GM11168 (cell line): ENCODE results near the gene CARS1.

Source experiments
- in situ Hi-C: fragments of 300-500 bp; cut with MboI; formaldehyde crosslinking; loops from one replicate; pipeline ENCODE4 v1.12.0; 2022; ENCODE audit warnings: low sequenced_read_pairs; ENCODE audit not compliant: unreplicated experiment

CARS1 gene

DNA sequence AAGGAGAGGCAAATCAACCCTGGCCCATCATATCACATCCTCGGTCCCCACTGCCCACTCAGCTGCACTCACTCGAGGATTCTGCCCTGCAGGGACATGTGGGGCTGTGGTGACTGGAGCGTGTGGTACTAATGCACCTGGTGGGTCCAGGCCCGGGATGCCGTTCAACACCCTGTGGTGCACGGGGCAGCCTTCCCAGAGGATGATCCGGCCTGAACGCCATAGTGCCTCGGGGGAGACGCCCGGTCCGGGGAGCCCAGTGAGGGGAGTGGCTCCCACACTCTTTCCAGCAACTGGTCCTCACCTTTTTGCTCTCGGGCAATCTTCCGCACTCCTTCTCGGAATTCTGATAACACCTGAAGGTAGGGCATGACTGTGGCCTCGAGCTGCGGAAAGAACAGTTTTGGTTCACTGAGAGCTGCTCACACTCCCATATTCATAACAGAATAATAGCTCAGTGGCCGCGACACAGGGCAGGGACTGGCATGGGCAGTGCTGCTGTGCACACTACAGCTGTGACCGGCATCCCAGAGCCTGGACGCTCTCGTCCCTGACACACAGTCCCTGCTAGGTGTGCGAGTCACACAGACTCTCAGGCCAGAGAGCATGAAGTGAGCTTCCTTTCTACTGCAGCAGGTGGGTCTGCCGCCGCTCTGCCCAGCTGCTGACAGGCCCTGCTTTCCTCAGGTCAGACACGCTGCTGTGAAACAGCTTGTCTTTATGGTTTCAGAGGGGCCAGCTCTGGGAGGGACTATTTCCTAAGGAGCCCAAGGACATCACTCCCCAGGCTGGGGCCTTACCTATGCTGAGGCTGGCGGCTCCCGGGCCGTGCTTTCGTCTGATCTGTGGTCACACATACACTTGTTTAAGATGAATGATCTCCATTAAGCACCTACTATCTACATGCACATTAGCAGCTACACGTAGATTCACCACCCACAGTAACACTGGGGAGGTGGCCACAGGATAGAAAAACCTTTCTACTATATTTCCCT lies 45.0 kb downstream of the CARS1 start:
- in situ Hi-C loops = no loop called here

DNA sequence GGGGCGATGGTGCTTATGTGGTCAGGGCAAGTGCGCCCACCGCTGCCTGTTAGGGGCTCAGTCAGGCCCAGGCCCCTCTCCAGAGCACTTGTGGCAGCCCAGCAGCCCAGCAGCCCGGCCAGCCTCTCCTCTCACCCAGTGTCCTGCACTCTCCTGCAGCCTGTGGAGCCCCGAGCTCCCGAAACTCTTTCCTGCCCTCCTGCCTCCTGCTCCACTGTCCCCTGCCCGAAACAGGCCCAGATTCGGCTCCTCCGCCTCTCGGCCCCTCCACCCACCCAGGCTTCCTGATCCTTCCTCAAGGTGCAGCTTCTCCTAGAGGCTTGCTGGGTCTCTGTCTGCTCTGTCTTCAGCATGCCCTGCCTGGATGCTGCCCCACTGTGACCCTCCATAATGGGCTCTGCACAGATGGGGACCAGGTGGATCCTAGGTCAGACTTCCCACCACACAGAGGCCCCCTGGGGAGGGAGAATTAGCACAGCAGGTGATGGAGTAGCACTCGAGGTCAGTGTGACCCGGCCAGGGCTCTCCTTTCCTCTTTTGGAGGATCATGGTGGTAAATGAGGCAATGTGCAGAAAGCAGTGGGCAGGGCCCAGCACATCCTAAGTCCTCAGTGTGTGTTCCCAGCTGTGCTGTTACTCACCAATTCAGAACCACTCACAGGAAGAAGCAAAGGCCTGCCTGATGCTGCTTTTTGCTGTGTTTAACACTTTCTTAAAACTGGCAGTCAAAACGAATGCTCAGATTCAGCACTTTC lies 46.5 kb downstream of the CARS1 start:
- in situ Hi-C loops = no loop called here

DNA sequence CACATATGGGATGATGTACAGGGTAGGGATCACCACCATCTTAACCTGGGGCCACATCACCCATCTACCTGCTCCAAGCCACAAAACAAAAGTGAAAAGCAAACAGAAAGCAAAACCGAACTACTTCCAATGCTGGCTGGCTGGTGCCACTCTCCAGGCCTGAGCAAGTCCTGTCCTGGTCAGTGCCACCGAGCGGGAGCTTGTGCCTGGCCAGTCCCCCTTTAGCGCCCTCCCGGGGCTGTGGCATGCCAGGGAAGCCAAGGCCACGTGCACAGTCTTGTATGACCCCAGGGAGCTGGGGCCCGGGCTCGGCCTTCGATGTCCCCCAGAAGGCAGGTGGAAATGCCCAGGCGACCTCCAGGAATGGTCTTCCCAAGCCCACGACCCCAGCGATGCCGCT lies 47.2 kb downstream of the CARS1 start:
- in situ Hi-C loops = no loop called here

DNA sequence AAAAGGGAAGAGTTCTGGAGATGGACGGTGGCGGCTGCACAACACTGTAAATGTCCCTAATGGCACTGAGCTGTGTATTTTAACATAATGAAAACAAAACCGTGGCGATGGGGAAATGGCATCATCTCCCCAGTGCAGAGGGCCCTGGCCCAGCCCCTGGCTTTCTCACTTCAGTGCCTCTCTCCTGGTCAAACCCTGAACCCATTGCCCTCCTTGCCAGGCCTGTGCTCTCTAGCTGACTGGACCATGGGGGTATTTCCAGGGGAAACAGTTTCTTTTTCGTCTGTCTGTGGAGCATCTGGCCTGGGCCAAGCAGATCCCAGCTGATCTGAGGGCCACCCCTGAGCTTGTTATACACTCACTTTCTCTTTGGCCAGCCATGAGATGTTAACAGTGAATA lies 47.7 kb downstream of the CARS1 start:
- in situ Hi-C loops = no loop called here

DNA sequence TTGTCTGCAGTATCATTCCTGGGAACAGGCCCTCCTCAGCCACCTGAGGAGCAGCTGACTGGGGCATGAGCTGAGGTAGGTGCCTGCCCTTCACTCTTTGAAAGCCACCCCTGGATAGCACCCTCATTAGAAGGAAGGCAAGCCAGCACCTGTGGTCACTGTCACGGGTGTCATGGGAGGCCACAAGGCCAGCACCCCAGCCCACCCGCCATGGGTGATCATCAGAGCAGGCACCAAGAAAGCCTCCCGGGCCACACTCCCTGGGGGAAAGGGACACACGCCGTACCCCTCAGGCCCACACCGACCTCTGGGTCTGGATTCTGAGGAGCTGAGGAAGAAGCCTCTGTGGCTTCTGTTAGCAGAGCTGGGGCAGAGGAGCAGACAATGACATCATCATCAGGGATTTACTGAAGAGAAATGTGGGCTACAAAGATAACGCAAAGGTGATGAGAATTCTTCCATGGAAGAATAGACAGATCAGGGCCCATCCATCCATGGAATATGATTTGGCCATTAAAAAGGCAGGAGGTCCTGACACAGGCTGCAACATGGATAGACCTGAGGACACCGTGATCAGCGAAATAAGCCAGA lies 48.4 kb downstream of the CARS1 start:
- in situ Hi-C loops = no loop called here

DNA sequence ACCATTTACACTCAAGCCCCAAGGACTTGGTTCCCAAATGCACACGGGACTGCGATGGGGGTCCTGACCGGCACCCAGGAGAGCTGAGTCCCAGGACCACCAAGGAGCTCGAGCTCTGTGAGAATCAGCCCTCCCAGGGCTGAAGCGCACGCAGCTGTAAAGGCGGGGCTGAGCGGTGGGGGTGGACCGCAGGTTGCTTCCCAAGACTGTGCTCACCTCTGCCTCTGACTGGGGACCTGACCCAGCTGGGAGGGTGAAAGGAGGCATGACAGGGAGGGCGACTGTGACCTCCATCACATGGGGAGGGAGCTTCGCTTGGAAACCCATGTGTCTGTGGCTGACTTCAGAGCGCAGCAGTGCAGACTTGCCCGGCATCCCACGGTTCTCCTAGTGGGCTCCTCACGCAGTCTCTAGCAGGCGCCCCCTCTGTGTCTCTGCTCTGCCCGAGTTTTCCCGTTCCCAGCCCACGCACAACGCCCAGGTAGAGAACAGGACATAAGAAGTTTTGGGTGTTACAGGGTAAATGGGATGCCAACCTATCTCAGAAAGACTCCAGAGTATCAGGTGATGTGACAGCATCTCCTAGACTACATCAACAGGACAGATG lies 49.7 kb downstream of the CARS1 start:
- in situ Hi-C loops = no loop called here

DNA sequence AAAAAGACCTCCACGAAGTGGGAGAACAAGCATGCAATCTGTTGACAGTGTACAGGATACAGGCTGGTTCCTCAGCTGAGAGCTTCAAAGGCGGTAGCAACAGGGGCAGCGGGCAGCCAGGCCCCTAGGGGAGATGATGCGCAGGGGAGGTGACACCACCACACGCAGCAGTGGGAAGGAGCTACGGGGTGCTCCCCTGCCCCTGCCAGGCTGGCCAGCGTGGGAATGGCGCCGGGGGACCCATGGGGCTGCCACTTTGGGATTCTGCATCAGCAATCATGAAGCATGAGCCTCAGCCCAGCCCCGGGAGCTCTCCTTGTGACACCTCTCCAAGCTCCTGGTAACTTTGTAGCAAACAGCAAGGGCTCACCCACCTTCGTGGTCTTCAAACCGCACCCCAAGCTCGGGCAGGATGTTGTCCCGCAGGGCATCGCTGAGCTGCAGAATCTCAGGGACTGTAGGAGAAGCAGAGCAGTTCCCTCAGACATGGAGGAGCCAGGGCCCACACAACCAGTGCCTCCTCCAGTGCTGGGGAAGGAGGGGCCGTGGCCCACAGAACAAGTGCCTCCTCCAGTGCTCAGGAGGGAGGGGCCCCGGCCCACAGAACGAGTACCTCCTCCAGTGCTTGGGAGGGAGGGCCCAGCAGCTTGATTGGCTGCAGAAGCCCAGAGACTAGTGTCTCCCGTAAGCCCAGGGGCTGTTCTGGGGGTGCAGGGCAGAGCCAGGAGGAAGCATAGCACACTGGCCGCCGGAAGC lies 50.5 kb downstream of the CARS1 start:
- in situ Hi-C loops = no loop called here

DNA sequence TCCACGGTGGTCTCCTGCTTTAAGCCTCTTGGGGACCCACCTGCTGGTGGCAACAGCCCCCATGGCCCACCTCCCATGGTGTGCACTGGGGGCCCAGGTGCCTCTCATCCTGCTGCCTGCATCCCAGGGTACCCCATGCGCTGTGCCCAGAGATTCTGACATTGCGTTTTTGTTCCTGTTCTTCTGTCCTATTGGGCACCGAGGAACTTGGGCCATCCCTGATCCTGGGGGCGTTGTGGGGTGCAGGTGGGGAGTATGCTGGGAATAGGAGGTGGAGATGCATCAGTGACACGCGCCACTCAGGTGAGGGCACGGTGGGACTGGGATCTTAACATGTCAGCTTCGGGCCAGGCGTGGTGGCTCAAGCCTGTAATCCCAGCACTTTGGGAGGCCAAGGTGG lies 52.7 kb downstream of the CARS1 start:
- in situ Hi-C loops = no loop called here

DNA sequence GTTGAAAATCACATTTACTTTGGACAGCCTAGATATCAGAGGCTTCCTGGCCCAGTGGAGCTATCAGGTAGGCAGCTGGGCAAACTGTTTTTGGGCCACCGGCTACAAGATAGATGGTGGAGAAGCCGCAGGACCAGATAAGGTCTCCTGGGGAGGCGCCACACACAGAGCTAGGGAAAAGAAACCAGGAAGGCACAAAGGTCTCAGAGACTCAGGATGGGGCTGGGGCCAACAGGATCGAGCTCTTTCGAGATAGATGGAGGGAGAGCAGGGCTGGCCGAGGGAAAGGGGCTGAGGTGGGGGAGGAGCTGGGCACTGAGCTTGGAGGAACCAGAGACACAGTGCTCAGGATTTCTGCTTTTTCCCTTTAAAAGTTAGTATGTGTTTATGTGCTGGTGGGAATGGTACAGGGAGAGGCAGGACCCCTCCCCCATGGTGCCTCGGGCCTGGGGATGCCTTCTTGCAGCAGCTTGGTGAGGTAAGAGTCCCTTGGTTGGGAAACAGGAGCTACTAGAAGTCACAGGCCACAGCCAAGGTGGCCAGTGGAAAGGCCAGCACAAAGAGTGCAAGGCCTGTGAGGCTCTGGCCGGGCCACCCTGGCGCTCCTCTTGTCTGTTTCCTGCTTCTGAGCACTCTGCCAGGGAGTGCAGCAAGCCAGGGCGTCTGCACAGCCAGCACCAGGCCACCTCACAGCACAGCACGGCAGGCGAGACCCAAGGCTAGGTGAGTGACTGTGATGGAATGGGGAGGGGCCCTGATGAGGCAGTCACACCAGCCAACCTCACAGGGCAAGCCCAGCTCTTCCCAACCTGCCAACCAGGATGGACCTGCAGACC lies 53.6 kb downstream of the CARS1 start:
- in situ Hi-C loops = no loop called here

DNA sequence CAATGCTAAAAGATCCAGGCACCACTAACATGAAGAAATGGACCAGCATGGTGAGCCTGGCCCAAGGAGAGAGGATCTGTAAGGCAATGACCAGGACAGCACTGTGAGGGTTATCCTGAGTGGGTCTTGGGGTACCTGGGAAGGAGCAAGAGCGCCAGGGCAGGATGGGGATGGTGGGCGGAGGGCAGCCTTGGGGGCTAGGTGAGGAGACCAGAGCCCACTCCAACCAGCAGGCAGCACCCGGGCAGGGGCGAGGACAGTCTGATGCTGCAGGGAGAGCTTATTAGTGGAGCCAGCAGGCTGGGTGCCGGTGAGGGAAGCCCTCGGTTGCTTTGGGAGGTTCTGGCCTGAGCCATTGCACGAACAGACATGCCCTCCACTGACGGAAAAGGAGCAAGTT lies 54.4 kb downstream of the CARS1 start:
- in situ Hi-C loops = no loop called here

DNA sequence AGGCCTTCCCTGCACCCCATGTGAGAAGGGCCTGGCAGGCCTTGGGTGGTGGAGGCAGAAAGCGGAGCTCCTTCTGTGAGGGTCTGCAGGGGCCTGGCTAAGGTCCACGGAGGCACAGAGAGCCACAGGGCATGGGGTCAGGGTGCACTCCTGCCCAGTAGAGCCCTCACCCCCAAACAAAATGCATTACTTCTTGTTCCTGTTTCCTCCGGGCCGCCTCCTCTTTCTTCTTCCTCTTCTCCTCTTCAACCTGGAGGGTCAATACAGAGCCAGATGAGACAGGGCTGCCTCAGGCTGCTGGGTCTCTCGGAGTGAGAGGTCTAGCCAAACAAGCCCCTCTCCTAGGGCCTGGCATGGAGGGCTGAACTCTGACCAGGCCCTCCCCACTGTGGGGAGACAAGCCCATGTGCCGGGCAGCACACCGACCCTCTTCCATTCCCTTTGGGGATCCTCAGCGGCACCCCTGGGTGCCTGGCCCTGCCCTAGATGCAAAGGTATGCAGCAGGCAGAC lies 54.8 kb downstream of the CARS1 start:
- in situ Hi-C loops = no loop called here

DNA sequence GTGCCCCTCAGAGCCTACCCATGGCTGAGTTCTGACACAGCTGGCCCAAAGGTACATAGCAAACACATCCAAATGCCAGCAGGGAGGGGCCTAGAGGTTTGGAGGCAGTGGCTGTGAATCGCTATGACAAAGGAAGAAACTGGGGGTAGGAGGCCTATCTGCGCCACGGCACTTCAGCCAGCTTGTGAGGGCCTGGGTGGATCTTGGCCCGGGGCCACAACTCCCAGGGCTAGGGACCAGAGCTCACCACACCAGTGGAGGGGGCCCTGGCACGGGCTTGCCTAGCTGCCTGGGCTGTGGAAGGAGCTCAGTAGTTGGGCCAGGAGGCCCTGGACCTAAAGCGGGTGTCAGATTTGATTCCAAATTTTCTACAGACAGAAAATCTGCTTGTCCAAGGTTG lies 55.7 kb downstream of the CARS1 start:
- in situ Hi-C loops = no loop called here

DNA sequence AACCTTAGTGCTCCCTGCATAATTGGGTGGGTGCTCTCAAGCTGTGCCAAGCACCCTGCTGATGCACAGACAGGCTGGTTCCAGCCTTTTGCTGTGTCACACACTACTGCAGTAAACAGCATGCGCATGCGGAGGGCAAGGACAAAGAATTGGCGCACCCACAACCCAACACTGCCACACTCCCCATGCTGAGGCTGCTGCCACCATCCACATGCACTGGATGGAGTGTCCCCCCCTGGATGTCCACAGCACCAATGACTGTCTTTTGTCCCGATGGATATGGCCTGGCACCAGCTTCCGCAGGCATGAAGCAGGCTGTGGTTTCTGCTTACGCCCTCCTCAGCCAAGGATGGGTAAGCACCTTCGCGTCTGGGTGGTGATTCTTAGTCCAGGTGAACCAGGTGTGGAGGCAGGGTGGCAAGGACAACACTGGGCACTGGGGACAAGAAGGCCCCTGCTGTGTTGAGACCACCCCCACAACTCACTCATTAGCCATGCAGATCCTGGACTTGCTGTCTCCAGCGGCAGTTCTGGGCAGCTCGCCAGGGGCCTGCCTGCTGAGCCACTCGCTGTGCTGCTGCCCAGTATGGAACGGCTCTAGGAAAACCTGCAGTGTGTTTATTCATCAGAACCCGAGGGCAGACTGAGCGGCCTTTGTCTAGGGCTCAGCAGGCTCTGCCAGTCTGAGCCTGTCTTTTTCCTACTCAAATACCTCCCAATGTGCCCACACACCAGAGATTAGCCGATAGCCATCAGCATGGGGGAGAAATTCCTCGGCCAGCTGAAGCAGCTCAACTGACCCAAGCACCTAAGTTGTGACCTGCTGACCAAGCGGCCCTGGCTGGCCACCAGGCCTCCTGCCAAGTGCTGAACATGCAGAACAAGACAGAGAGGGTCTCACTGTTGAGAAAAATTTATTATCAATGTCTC lies 56.9 kb downstream of the CARS1 start:
- in situ Hi-C loops = no loop called here

DNA sequence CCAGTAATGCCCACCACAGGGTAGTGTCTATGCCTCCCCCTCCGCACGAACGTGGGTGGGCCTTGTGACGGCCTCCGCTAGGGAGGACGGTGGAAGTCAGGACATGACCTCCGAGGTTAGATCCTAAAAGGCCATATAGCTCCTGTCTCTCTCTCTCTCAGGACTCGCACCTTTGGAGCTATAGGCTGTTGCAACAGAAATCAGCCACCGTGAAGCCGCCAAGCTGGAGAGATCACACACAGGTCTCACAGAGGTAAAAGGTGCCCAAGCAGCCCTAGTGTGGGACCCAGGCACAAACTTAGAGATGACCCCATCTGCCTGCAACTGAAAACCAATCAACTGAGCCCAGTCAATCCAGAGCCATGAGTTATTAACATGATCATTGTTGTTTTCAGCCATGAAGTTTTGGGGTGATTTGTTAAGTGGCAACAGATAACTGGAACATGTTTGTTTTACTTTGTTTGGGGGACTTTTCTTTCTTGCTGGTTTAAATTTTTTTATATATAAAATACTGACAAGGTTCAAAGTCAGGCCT lies 57.7 kb downstream of the CARS1 start:
- in situ Hi-C loops = no loop called here

DNA sequence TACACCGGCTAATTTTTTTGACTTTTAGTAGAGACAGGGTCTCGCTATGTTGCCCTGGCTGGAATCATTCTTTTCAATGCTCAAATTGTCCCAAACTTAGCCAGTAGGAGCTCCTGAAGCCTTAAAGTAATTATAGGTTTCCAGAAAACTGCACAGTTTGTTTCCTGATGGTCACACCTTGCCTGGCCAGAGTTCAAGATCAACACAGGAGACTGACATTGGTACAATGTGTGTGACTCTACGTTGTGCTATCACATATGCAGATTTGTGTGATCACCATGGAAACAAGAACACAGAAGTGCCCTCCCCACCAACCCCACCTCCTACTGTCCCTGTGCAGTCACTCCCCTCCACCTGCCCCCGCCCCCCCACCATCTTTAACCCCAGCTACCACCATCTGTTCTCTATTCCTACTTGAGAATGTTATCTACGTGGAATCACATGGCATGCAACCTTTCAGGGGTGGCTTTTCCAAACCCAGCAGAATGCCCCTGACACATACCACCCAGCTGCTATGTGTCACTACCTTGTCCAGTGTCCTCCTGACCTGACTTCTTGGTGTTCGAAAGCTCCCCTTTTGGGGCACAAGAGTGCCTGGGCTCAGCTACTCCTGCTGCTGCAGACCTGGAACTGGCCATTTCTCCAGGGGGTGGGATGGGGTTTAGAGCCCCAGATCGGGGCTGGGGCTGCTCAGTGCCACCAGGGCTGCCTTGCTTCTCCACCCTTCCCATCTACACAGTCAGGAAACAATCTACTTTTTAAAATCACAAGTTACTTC lies 59.0 kb downstream of the CARS1 start:
- in situ Hi-C loops = no loop called here

DNA sequence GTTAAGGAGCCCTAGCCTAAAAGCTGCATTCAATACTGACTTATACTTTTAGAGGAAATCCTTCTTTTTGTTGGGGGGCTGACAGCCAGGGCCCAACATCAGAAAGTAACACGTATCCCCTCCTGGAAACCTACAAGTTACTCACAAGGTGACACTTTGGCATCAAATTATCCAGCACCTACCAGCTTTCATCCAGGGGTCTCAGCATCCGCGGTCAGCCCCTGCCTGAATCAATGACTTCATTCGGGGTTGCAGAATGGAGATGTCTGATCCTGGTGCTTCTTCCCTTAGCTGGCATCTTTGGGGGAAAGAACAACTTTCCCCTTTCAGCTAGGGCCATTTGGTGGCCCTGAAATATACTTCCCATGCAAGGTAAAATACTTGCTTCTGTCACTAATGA lies 59.8 kb downstream of the CARS1 start:
- in situ Hi-C loops = no loop called here

DNA sequence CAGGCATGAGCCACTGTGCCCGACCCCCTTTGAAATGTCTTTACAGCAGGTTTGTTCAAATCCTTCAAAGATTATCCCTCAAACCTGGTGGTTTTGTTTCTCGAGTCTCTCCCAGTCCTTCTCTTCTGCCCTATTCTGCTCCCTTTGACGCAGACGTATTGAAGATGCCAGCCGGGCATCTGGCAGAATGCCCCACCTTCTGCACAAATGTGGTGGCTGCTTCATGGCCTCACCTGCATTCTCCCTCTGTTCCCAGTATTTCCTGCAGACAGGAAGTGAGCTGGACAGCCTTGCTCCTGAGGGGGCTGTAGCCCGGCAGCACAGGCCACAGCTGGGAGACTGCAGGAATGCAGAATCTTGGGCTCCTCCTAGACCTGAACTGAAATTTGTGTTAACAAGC lies 60.2 kb downstream of the CARS1 start:
- in situ Hi-C loops = no loop called here
